Neuron (in vitro differentiated cells): Measurements from ENCODE around the gene PHKB.

Experiments used
- H2AFZ ChIP-seq: one replicate; pipeline ENCODE4 v1.6.1; 2013; ENCODE audit warnings: low read depth, mild to moderate bottlenecking, inconsistent platforms, low read length, moderate library complexity
- H3K27me3 ChIP-seq: one replicate; pipeline ENCODE4 v1.6.1; 2013; ENCODE audit warnings: low read length; ENCODE audit not compliant: insufficient read depth
- H3K36me3 ChIP-seq: one replicate; pipeline ENCODE4 v1.6.1; 2013; ENCODE audit warnings: low read length; ENCODE audit not compliant: insufficient read depth
- H3K4me1 ChIP-seq: one replicate; pipeline ENCODE4 v1.6.1; 2013; ENCODE audit warnings: low read length; ENCODE audit not compliant: insufficient read depth
- H3K4me3 ChIP-seq: 2 replicates; pipeline ENCODE4 v1.5.1; 2013; ENCODE audit warnings: mild to moderate bottlenecking, low read length, moderate library complexity
- H3K9me3 ChIP-seq: one replicate; pipeline ENCODE4 v1.6.1; 2013; ENCODE audit warnings: low read length

Gene PHKB

DNA sequence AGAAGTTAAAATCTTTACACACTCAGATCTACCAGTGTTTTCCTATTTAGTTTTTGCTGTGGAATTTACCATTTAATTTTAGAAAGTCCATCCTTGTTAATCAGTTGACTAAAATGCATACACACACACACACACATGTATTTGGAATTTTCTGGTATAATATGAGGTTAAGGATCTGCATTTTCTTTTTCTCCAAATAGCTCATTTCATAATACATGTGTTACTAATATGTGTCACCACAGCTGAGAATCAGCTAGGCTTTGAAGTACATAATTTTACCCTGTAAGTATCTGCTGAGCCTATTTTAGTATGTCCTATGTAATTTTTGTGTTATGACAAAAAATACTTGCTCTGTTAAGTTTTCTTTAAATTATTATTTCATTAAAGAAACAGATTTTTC is 143.2 kb downstream of the PHKB start:
- H3K36me3 ChIP-seq, result peaks cover 8% of the 10 kb centered on the region
- no peak overlapping the region for H2AFZ ChIP-seq
- no peaks in the 10 kb centered on the region for H3K4me1 ChIP-seq
- H3K9me3 ChIP-seq, result peaks cover 3% of the 10 kb centered on the region
- no peaks in the 10 kb centered on the region for H3K27me3 ChIP-seq
- no peak overlapping the region for H3K4me3 ChIP-seq

DNA sequence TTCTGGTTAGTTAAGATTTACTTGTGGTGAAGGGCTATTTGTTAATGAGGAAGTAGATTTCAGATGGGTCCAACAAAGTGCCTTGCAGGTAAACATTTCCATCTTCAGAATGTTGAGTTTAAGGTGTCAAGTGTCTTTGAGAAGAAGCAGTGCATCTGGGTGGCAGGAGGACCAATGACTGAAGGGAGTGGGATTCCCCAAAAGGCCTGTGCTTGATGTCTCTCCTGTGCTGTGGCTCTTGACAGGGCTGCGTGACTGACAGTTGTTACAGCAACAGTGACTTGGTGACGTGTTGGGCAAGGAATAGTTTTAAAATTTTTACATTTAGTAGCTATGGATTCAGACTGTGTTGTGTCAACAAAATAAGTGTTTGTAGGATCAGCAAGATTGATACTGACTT is 149.9 kb downstream of the PHKB start:
- Histone ChIP-seq H3K4me3 (no peak overlapping the region), H2AFZ (no peak overlapping the region), H3K4me1 (no peaks in the 10 kb centered on the region), H3K9me3 (peaks cover 8% of the 10 kb centered on the region), H3K27me3 (no peaks in the 10 kb centered on the region), H3K36me3 (peaks cover 16% of the 10 kb centered on the region)

DNA sequence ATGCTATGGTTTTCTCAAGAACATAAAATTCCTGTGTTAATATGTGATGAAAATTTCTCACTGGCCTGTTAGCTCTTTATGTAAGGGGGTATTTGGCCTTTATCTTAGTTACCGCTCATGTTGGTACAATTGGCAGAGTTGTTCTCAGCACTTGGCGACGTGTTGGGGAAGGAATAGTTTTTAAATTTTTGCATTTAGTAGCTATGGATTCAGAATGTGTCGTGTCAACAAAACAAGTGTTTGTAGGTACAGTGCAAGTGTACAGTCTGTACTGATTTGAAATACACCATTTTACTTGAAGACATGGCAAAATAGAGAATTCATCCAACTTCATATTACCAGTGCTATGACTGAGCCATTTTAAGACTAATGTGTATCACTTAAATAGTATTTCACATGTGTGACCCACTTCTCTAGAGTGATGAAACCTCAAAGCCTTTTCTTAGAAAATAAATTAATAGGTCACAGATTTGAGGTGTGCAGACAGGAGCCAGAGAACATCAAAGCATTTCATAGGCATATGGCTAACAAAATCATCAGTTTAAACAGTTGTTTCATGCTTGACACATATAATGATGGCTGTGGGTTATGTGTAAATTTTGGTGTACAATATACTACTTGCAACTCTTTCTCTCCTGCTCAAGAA is 150.8 kb downstream of the PHKB start:
- Histone ChIP-seq H3K27me3 (no peaks in the 10 kb centered on the region), H2AFZ (no peak overlapping the region), H3K36me3 (peaks cover 13% of the 10 kb centered on the region), H3K4me1 (no peaks in the 10 kb centered on the region), H3K9me3 (peaks cover 8% of the 10 kb centered on the region), H3K4me3 (no peak overlapping the region)

DNA sequence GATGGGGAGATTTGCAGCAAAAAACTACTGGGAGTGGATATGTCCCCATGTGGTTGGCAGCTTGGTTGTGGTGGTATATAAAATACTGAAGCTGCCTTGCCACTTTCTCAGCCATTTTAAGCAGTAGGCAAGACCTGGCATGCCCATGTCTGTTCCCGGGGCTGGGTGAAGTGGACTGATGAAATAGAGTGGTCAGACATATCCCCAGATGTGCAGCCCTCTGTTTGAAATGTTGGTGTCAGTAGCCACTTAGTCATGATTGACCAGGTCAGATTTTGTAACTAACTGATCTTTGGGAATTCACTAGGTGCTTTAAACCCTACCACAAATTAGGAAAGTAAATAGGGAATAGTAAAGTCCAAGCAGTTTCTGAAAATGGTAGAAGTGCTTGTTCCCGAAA is 151.6 kb downstream of the PHKB start:
- H3K36me3 ChIP-seq, result peaks cover 13% of the 10 kb centered on the region
- peaks cover 6% of the 10 kb centered on the region for H3K9me3 ChIP-seq
- no peak overlapping the region for H2AFZ ChIP-seq
- H3K4me3 ChIP-seq, result no peak overlapping the region
- no peaks in the 10 kb centered on the region for H3K4me1 ChIP-seq
- H3K27me3 ChIP-seq, result no peaks in the 10 kb centered on the region

DNA sequence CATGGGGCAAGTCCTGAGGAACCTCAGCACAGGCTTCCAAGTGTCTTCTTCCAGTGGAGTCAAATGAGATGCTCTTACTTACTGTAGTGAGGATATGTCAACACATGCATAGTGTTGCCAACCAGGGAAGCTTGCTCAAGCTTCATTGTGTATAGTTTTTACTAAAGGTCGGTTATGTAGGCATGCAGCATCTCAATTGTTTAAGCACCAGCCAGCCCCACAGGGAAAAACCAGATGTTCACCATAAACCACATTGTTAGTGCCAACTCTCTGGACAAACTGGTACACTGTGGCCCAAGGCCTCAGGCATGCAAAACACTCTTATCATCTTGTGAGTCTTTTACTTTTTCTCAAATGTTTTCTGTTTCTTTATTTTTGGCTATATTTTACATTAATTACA is 152.1 kb downstream of the PHKB start:
- peaks cover 13% of the 10 kb centered on the region for H3K36me3 ChIP-seq
- H3K27me3 ChIP-seq, result no peaks in the 10 kb centered on the region
- no peak overlapping the region for H2AFZ ChIP-seq
- no peak overlapping the region for H3K4me3 ChIP-seq
- peaks cover 5% of the 10 kb centered on the region for H3K9me3 ChIP-seq
- H3K4me1 ChIP-seq, result no peaks in the 10 kb centered on the region

DNA sequence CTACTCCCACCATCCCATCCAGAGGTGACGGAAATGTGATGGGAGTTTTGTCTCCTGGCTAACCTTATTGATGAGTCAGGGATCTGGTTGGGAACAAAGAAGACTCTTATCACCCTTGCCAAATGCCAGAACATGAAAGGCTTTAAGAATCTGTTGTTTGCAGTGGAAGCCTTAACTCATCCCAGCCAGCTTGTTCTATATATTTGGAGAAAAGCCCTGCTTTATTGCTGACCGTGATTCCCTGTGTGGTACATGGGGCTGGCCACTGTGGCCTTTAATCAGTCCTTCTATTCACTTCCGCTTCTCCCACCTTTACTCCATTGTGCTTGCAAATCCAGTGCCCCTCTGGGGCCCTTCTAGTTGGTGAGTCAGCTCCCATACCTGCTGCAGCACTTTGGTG is 156.6 kb downstream of the PHKB start:
- Histone ChIP-seq H3K36me3 (peaks cover 4% of the 10 kb centered on the region), H3K4me3 (no peak overlapping the region), H3K27me3 (no peaks in the 10 kb centered on the region), H3K4me1 (no peaks in the 10 kb centered on the region), H2AFZ (no peak overlapping the region), H3K9me3 (peaks cover 5% of the 10 kb centered on the region)

DNA sequence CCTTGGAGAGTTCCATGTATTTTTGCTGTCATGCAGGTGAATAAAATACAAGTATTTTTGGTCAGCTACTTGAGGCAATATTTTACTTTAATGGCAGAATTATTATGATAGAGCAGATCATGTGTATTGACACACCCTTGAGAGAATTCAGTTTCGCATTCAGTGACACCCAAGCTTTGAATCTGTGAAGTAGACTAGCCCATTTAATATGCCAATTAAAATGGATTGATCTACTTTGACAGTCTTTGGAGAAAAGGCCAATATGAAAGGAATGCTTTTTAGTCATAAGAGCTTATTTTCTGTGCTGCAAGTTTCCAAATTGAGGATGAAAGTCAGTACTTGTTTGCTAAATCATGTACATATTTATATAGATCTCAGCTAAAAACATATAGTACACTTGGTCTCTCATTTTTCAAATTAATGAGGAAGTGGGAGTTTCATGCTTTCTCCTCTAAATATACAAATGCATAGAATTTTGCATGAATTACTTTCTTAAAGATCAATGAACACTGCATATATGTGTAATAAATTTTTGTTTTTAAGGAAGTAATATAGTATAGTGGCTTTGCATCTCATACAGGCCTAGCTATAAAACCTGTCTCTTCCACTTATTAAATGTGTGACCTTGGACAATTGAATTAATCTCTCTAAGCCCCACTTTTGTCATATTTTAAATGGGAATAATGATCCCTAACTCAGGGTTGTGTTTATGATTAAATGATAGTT is 161.5 kb downstream of the PHKB start:
- Histone ChIP-seq H2AFZ (no peak overlapping the region), H3K36me3 (no peaks in the 10 kb centered on the region), H3K9me3 (no peaks in the 10 kb centered on the region), H3K4me1 (no peaks in the 10 kb centered on the region), H3K27me3 (no peaks in the 10 kb centered on the region), H3K4me3 (no peak overlapping the region)

DNA sequence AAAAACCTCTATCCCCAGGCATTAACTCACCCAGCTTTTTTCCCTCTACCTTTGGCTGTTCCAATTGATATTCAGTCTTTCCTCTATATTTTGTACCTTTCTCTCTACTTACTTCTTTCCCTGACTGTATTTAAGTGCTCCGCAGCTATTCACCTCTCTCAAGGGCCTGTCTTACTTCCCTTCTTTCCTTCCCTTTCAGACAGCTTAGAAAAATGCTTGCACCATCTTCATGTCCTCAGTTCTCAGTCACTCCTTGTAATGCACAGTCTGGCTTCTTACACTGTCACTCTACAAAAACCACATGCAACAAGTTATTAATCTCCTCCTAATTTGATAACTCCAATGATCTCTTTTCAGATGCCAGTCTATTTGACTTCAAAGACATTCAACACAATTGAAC is 163.4 kb downstream of the PHKB start:
- Histone ChIP-seq H3K4me3 (no peak overlapping the region), H3K4me1 (no peaks in the 10 kb centered on the region), H3K27me3 (no peaks in the 10 kb centered on the region), H3K9me3 (no peaks in the 10 kb centered on the region), H3K36me3 (no peaks in the 10 kb centered on the region), H2AFZ (no peak overlapping the region)

DNA sequence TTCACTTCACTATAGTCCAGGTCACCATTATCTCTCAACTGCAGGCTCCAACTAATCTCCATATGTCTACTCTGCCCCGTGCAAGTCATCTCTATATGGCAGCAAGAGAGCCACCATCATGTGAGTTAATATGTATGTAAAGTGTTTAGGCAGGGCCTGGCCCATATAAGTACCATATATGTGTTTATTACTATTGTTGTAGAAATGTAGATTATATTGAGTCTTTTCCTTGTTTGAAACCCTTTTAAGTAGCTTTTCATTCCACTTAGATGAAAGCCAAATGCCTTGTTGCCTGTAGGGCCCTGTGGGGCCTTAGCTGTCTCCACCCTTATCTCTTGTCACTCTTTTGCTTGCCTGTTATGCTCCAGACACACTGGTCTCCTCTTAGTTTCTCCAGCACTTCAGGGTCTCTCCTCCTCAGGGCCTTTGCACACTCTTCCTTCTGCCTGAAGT is 164.0 kb downstream of the PHKB start:
- Histone ChIP-seq H3K4me1 (no peaks in the 10 kb centered on the region), H3K27me3 (no peaks in the 10 kb centered on the region)

DNA sequence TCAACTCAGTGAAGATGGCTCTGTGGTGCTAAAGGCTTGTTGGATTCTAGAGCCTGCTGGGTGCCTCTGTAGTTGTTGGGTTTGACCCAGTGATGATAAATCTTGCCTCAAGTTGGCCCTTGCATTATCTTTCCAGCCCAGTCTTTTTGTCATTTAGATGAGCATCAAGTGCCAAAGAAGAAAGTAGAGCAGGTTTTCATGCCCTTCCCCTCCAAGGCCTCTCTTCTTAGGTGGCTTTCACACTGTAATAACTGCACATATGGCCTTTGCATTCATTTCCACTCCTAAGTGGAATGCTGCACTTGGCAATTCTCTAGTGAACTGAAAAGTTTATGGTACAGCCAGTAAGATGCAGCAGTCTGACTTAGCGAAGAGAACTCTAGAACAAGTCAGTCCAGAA is 165.1 kb downstream of the PHKB start:
- Histone ChIP-seq H3K4me3 (no peak overlapping the region), H3K4me1 (no peaks in the 10 kb centered on the region), H3K9me3 (no peaks in the 10 kb centered on the region), H3K36me3 (no peaks in the 10 kb centered on the region), H2AFZ (no peak overlapping the region), H3K27me3 (no peaks in the 10 kb centered on the region)

More for the DNA sequence above, 164.0 kb downstream of the PHKB start:
- no peaks in the 10 kb centered on the region for H3K36me3 ChIP-seq
- H3K4me3 ChIP-seq, result no peak overlapping the region
- no peaks in the 10 kb centered on the region for H3K9me3 ChIP-seq
- no peak overlapping the region for H2AFZ ChIP-seq

DNA sequence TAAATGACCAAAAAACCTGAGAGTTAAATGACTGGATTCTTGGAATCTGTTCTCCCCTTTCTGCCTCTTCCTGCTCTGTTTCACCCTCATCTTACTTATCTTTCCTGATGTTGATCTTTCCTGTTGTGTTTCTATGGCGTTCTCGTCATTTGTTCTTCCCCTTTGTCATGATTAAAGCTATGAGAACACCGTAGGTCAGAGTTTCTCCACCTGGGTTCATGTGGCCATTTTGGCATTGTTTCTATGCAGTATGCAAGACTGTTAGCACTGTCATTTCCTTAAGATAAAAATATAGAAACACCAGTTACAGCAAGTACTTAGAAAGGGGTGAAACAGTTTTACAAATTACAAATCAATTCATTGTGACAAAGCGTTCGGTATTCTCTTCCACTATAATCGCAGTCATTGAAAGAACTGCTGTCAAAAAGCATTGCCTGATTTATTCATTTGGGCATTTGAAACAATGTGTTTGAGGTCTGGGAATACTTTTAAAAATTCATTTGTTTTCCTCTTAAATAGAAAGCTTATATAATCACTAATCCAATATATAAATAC is 166.0 kb downstream of the PHKB start:
- no peaks in the 10 kb centered on the region for H3K9me3 ChIP-seq
- H3K36me3 ChIP-seq, result no peaks in the 10 kb centered on the region
- H3K4me3 ChIP-seq, result no peak overlapping the region
- no peaks in the 10 kb centered on the region for H3K27me3 ChIP-seq
- no peaks in the 10 kb centered on the region for H3K4me1 ChIP-seq
- H2AFZ ChIP-seq, result no peak overlapping the region

DNA sequence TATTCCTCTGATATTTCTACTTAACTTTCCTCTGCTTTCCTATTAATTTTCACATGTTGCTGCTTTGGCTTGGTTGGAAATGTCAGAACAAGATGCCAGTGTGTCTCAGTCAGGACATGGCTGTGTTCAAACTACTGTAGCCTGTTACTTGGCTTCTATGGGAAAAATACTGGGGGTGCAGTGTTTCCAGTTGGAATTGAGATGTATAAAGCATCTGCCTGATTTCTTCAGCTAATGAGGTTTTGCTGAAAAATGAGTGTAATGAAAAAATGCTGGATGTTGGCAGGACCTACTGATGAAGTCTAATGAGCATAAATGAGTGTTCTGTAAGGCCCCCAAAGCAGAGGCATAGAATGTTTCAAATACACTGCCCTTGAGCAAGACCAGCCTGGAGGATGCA is 166.6 kb downstream of the PHKB start:
- no peak overlapping the region for H3K4me3 ChIP-seq
- H3K9me3 ChIP-seq, result no peaks in the 10 kb centered on the region
- H3K36me3 ChIP-seq, result no peaks in the 10 kb centered on the region
- H2AFZ ChIP-seq, result no peak overlapping the region
- H3K4me1 ChIP-seq, result no peaks in the 10 kb centered on the region
- no peaks in the 10 kb centered on the region for H3K27me3 ChIP-seq

DNA sequence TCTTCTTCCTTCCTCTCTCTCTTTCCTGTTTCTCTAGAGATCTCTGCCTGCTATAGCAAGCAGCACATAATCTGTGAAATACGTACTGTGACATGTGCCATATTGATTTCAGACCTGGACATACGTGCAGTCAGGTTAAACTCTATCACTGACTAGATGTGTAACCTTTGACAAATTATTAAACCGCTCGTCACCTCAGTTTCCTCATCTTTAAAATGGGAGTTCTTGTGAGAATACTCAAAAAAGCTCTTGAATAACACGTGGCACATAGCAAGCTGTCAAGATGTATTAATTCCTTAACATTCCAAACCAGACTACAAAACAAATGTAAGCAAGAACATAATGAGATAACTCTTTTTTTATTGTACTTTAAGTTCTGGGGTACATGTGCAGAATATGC is 170.0 kb downstream of the PHKB start:
- Histone ChIP-seq H2AFZ (no peak overlapping the region), H3K4me3 (no peak overlapping the region), H3K9me3 (no peaks in the 10 kb centered on the region), H3K27me3 (no peaks in the 10 kb centered on the region), H3K36me3 (peaks cover 2% of the 10 kb centered on the region), H3K4me1 (no peaks in the 10 kb centered on the region)
